ENCODE data around the gene COX8C.

The COX8C gene

GRCh38 chr14:93311082-93311481, 35.9 kb upstream of the COX8C start:
- ChIA-PET CTCF (no interaction called here), POLR2A (interaction anchor here (0.7 kb wide), 1 partner anchor 283 kb away, joined by 6 read pairs; no protein-coding TSS in a partner anchor)
- DNase-seq (ENCODE audit: extremely low spot score): no peak
- TF ChIP-seq CTCF (IDR thresholded peaks at IDR 0.05; ENCODE audit: control extremely low read depth, extremely low read depth, low read depth, missing control alignments): no peak

- ChIA-PET POLR2A (no interaction called here), CTCF (interaction anchor here (0.8 kb wide), 1 partner anchor 13 kb away, joined by 3 read pairs; no protein-coding TSS in a partner anchor)
- no peak for TF ChIP-seq CTCF (IDR thresholded peaks at IDR 0.05; ENCODE audit: control extremely low read depth, extremely low read depth, low read depth, missing control alignments)
- DNase-seq (ENCODE audit: extremely low spot score): no peak
Measured at GRCh38 chr14:93315575-93315974, 31.4 kb upstream of the COX8C start.

GRCh38 chr14:93316716-93317115, 30.3 kb upstream of the COX8C start:
- ChIA-PET CTCF (interaction anchor here (0.8 to 1.3 kb wide), 2 partner anchors 19 to 85 kb away, joined by 3 to 5 read pairs; no protein-coding TSS in a partner anchor), POLR2A (no interaction called here)
- TF ChIP-seq CTCF (IDR thresholded peaks at IDR 0.05; ENCODE audit: control extremely low read depth, extremely low read depth, low read depth, missing control alignments): no peak
- no peak for DNase-seq (ENCODE audit: extremely low spot score)

- ChIA-PET CTCF (interaction anchor here (0.8 to 1.8 kb wide), 9 partner anchors 10 to 122 kb away, joined by 3 to 10 read pairs (median 4); partner anchors contain the start of gene GON7), POLR2A (no interaction called here)
- TF ChIP-seq CTCF (IDR thresholded peaks at IDR 0.05; ENCODE audit: control extremely low read depth, extremely low read depth, low read depth, missing control alignments): no peak
- DNase-seq (ENCODE audit: extremely low spot score): no peak
Measured at GRCh38 chr14:93317210-93317874, 29.6 kb upstream of the COX8C start.

GRCh38 chr14:93317875-93318807, 28.8 kb upstream of the COX8C start:
- POLR2A ChIA-PET: no interaction called here
- no peak for TF ChIP-seq CTCF (IDR thresholded peaks at IDR 0.05; ENCODE audit: control extremely low read depth, extremely low read depth, low read depth, missing control alignments)
- no peak for DNase-seq (ENCODE audit: extremely low spot score)
- CTCF ChIA-PET: interaction anchor here (0.9 to 1.8 kb wide), 10 partner anchors 9 to 123 kb away, joined by 3 to 10 read pairs (median 4); partner anchors contain the start of gene GON7

- ChIA-PET POLR2A (no interaction called here), CTCF (interaction anchor here (1.0 to 1.8 kb wide), 7 partner anchors 10 to 113 kb away, joined by 3 to 10 read pairs (median 4); partner anchors contain the start of gene GON7)
- no peak for DNase-seq (ENCODE audit: extremely low spot score)
- TF ChIP-seq CTCF (IDR thresholded peaks at IDR 0.05; ENCODE audit: control extremely low read depth, extremely low read depth, low read depth, missing control alignments): no peak
Measured at GRCh38 chr14:93318927-93319326, 28.1 kb upstream of the COX8C start.
